Mesothelial cell of epicardium (in vitro differentiated cells): Measurements from ENCODE around the gene NF1. TPM values are rescaled to one million over a fixed set of nuclear protein-coding genes. Genes with fewer than 3 reads are reported as not detected.
"Not testable (repeated sequence)": the region's sequence is repeated elsewhere in the genome, so short reads cannot be mapped to it uniquely, and the experiment has no call there.

Experiments used
- DNase-seq, 2 experiments: peaks; one replicate each; pipeline ENCODE4 v3.0.0; 2021; ENCODE audit warnings: low spot score in 2 of 2; ENCODE audit not compliant: unreplicated experiment in 2 of 2
- H3K27ac Mint-ChIP-seq: 2 replicates; pipeline ENCODE4 v1.8.0; 2021; ENCODE audit warnings: mixed read lengths
- H3K27me3 Mint-ChIP-seq: 2 replicates; pipeline ENCODE4 v1.8.0; 2021; ENCODE audit warnings: low read depth, mixed read lengths
- H3K36me3 Mint-ChIP-seq: 2 replicates; pipeline ENCODE4 v1.8.0; 2021; ENCODE audit warnings: mixed read lengths
- H3K4me1 Mint-ChIP-seq: 2 replicates; pipeline ENCODE4 v1.8.0; 2021; ENCODE audit warnings: mixed read lengths
- H3K4me3 Mint-ChIP-seq: 2 replicates; pipeline ENCODE4 v1.8.0; 2021; ENCODE audit warnings: mild to moderate bottlenecking, moderate library complexity, mixed read lengths
- H3K9me3 Mint-ChIP-seq: 2 replicates; pipeline ENCODE4 v1.8.0; 2021; ENCODE audit warnings: mixed read lengths
- total RNA-seq: library from RNA; stranded (reverse); gene quantifications from 3 replicates; pipeline ENCODE4 v1.2.1, GENCODE V29; 2021
- TF ChIP-seq, protein P1 (sequence below): fragments of 200-600 bp; sonication (generic); IDR thresholded peaks from one replicate; pipeline ENCODE4 v1.5.0; 2021; ENCODE audit warnings: antibody characterized with exemption; ENCODE audit not compliant: unreplicated experiment

The NF1 gene
- total RNA-seq, 1 donor from 2014 or later: 104 TPM

DNA sequence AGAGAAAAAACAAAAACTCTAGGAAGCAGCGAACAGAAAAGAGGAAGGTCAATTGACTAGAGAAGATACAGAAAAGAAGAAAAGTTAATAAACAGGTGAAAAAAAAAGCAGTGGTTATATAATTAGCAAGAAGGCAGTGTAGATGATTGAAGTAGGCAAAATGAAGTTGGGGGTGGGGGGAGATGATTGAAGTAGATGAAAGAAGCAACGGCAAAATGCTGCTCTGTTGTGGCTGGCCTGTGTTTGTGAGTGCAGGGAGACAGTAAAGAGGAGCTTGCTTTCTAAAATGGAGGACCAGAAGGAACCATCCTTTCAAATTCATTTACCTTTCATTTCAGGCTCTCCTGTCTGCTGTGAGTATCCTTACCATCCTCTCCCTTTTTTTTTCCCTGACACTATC, 215.5 kb downstream of the NF1 start:
- H3K36me3 Mint-ChIP-seq: peaks cover 7% of the 10 kb centered on the region
- peak overlapping the region; percentile 14 for H3K27ac Mint-ChIP-seq
- TF ChIP-seq, protein P1, sequence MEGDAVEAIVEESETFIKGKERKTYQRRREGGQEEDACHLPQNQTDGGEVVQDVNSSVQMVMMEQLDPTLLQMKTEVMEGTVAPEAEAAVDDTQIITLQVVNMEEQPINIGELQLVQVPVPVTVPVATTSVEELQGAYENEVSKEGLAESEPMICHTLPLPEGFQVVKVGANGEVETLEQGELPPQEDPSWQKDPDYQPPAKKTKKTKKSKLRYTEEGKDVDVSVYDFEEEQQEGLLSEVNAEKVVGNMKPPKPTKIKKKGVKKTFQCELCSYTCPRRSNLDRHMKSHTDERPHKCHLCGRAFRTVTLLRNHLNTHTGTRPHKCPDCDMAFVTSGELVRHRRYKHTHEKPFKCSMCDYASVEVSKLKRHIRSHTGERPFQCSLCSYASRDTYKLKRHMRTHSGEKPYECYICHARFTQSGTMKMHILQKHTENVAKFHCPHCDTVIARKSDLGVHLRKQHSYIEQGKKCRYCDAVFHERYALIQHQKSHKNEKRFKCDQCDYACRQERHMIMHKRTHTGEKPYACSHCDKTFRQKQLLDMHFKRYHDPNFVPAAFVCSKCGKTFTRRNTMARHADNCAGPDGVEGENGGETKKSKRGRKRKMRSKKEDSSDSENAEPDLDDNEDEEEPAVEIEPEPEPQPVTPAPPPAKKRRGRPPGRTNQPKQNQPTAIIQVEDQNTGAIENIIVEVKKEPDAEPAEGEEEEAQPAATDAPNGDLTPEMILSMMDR: no peak
- no peak for DNase-seq
- no peaks in the 10 kb centered on the region for H3K9me3 Mint-ChIP-seq
- H3K4me1 Mint-ChIP-seq: peaks cover 13% of the 10 kb centered on the region
- H3K4me3 Mint-ChIP-seq: no peak overlapping the region
- H3K27me3 Mint-ChIP-seq: no peaks in the 10 kb centered on the region

DNA sequence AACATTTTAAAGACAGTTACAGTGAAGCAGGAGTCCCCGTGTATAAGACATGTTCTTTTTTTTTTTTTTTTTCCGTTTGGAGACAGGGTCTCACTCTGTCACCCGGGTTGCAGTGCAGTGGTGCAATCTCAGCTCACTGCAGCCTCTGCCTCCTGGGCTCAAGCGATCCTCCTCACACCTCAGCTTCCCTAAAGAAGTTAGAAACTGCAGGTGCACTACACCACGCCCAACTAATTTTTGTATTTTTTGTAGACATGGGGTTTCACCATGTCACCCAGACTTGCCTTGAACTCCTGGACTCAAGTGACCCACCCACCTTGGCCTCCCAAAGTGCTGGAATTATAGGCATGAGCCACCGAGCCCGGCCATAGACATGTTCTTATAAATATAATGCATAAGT, 216.1 kb downstream of the NF1 start:
- H3K4me3 Mint-ChIP-seq: no peak overlapping the region
- peaks cover 13% of the 10 kb centered on the region for H3K4me1 Mint-ChIP-seq
- no peaks in the 10 kb centered on the region for H3K27me3 Mint-ChIP-seq
- H3K36me3 Mint-ChIP-seq: peaks cover 5% of the 10 kb centered on the region
- TF ChIP-seq, protein P1: no peak
- DNase-seq: no peak
- H3K27ac Mint-ChIP-seq: no peak overlapping the region
- H3K9me3 Mint-ChIP-seq: no peaks in the 10 kb centered on the region

DNA sequence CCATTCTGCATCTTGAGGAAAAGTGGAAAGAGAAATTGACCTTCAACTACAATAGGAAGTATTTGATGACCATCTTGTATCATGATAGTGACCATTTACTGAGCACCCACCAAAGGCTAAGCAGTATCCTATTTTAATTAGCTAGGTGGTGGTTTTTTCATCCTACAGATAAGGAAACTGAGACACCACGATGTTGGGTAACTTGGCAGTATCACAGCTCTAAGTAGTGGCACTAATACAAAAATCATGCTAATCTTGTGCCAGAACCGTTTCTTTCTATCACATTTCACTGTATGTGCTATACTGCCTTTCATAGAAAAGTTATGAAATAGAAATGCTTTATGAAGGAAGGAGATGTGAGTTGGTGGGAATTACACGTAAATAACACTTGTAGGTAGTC, 216.7 kb downstream of the NF1 start:
- TF ChIP-seq, protein P1: no peak
- Mint-ChIP-seq H3K9me3 (no peaks in the 10 kb centered on the region), H3K27me3 (no peaks in the 10 kb centered on the region), H3K4me3 (no peak overlapping the region), H3K36me3 (peaks cover 5% of the 10 kb centered on the region), H3K4me1 (peaks cover 13% of the 10 kb centered on the region), H3K27ac (no peak overlapping the region)
- DNase-seq: no peak

- not testable (repeated sequence) for H3K27ac Mint-ChIP-seq, H3K36me3 Mint-ChIP-seq
These were observed 217.4 kb downstream of the NF1 start for GRCh38 chr17:31312223-31312622.

GRCh38 chr17:31313982-31314781, 219.4 kb downstream of the NF1 start, which contains the start of gene EVI2B:
TSS of gene EVI2B (minus strand) at chr17:31314054. CDS start at chr17:31305609, 8,445 bp downstream.
- H3K9me3 Mint-ChIP-seq: no peaks in the 10 kb centered on the region
- H3K4me1 Mint-ChIP-seq: no peaks in the 10 kb centered on the region
- no peak within 1 kb of the TSS for H3K4me3 Mint-ChIP-seq
- TF ChIP-seq, protein P1: no peak
- no peak for DNase-seq
- H3K36me3 Mint-ChIP-seq: peaks cover 5% of the 10 kb centered on the region
- no peak within 1 kb of the TSS for H3K27ac Mint-ChIP-seq
- no peaks in the 10 kb centered on the region for H3K27me3 Mint-ChIP-seq

More at GRCh38 chr17:31312223-31312622, 217.4 kb downstream of the NF1 start:
- not testable (repeated sequence) for H3K27me3 Mint-ChIP-seq, DNase-seq, H3K9me3 Mint-ChIP-seq, H3K4me3 Mint-ChIP-seq
- peaks cover 13% of the 10 kb centered on the region for H3K4me1 Mint-ChIP-seq

GRCh38 chr17:31314782-31315100, 220.0 kb downstream of the NF1 start:
- no peaks in the 10 kb centered on the region for H3K27me3 Mint-ChIP-seq
- TF ChIP-seq, protein P1: no peak
- no peaks in the 10 kb centered on the region for H3K4me1 Mint-ChIP-seq
- no peak overlapping the region for H3K4me3 Mint-ChIP-seq
- H3K36me3 Mint-ChIP-seq: peaks cover 5% of the 10 kb centered on the region
- no peak overlapping the region for H3K27ac Mint-ChIP-seq
- DNase-seq: no peak
- H3K9me3 Mint-ChIP-seq: no peaks in the 10 kb centered on the region
